Activated CD8-positive, alpha-beta memory T cell treated with anti-CD3 and anti-CD28 coated beads for 48 hours (primary cell): ENCODE measurements around the gene CAPN14.

Experiments
- DNase-seq, 3 experiments: peaks; one replicate each; pipeline ENCODE4 v3.0.0-alpha.2; 2020; ENCODE audit warnings: low read depth in 2 of 3, low spot score in 2 of 3

Gene CAPN14, protein sequence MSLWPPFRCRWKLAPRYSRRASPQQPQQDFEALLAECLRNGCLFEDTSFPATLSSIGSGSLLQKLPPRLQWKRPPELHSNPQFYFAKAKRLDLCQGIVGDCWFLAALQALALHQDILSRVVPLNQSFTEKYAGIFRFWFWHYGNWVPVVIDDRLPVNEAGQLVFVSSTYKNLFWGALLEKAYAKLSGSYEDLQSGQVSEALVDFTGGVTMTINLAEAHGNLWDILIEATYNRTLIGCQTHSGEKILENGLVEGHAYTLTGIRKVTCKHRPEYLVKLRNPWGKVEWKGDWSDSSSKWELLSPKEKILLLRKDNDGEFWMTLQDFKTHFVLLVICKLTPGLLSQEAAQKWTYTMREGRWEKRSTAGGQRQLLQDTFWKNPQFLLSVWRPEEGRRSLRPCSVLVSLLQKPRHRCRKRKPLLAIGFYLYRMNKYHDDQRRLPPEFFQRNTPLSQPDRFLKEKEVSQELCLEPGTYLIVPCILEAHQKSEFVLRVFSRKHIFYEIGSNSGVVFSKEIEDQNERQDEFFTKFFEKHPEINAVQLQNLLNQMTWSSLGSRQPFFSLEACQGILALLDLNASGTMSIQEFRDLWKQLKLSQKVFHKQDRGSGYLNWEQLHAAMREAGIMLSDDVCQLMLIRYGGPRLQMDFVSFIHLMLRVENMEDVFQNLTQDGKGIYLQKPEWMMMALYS

DNA sequence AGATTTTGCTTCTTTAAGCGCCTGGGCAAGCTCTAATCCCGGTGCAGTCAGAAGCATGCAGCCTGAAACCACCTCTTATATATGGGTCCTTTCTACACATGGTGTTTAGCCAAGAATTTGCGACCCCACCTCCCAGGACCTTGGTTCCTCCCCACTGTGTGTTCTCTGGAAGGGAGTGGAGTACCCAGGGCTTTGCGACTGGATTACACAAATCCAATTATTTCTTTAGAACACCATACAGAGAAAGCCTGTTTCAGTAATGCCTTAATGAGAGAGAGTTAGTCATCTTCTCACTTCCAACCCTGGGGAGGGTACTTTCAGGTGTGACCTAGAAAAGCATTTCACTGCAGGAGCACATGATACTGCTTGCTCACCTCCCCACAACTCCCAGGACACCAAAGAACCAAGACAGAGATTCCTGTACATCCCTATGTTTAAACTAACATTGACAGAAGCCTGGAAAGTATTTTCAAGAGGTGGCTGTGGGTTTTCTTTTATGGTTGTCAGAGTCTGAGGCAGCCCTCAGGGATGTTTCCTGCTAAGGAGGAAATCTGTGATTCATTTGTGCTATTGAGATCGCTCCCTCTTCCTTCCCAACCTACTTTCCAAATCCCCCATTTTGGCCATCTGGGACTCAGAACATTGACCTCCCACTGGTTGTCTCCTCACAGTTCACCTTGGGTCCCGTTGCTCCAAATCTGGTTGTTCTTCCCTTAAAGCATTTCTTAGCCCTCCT, at the start of gene CAPN14:
CAPN14 (minus strand) TSS at position 51 of the 736 bp plus-strand sequence. CDS start 12,068 bp downstream, outside the sequence.
- no peak for DNase-seq

DNA sequence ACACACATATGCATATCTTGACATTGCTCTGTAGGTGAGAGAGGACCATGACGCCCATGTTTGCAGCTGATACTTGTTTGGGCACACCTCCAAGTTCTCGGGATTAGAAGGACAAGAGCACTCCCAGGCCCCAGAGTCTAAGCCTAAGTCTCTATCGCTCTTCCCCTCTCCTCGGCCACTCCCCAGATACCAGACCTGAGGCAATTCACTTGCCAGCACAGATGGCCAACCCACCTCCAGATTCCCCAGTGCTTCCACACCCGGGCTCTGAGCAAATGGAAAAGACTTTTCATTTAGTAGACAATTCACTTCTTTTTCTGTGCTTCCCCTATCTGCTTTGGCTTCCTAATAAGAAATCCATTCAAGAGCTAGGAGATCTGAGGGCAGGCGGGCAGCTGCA, 49.5 kb upstream of the CAPN14 start:
- DNase-seq, result no peak

DNA sequence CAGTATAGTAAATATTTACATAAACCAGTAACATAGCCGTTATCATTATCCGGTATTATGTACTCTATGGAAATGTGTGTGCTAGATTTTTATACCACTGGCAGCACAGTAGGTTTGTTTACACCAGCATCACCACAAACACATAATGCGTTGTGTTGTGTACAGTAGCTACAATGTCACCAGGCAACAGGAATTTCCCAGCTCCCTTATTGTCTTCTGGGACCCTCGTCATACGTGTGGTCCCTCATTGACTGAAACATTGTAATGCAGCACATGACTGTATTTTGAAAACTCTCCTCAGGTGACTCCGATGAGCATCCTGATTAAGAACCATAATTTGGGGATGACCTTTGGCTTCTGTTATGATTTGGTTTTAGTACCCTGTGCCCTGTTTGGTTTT, 47.9 kb upstream of the CAPN14 start:
- DNase-seq, result no peak

DNA sequence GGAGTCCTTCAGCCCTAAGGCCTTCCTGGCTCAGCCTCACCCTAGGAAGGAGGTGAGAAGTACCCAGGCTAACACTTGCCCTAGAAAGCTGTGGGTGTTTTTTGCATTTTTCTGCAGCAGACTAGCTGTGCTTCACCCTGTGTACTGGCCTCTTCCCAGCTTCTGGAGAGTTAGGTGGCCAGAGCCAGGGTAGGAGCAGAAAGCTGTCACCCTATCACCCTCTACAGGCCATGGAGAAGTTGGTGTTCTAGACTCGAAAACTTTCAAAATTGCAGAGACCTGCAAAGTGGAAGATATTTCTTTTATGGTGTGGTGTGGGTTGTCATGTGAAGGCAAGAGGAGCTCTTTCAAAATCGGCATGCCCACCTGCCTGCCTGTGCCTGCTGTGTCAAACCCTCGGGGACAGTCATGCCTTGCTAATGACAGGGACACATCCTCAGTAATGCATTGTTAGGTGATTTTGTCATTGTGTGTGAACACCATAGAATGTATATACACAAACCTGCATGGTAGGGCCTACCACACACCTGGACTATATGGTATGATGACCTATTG, 46.4 kb upstream of the CAPN14 start:
- DNase-seq, result no peak

DNA sequence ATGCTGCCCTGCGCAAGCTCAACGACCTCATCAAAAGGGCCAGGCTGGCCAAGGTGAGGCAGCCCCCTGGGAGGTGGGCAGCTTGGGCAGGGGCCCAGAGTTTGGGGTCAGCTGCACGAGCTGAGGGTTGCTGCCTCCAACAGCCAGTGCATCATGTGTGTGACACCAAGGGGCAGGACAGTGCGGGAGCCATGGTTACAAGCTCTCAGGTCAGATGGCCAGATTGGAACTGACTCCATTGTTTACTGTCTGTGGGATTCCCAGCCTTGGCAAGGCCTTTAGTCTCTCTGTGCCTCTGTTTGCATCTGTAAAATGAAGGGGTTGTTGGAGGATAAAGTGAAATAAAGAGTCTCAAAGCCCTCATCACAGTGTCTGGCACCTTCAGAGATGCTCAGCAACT, 43.6 kb upstream of the CAPN14 start:
- DNase-seq, result no peak

DNA sequence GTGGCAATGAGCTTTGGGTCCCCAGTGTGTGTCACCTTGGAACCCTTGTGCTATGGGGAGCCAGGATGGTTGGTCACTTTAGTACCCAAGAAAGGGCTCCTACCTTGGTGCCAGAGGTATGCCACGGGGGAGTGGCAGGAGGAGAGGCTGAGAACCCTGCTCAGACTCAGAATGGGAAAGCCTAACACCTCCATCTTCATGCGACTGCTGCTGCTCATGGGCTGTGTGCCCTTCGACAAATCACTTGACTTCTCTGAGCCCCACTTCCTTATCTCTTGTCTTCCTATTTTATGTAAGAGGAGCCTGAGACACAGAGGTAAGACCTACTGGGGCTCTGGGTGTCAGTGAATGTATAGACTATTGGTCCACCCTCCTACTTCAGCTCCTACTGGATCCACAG, 41.8 kb upstream of the CAPN14 start:
- no peak for DNase-seq

DNA sequence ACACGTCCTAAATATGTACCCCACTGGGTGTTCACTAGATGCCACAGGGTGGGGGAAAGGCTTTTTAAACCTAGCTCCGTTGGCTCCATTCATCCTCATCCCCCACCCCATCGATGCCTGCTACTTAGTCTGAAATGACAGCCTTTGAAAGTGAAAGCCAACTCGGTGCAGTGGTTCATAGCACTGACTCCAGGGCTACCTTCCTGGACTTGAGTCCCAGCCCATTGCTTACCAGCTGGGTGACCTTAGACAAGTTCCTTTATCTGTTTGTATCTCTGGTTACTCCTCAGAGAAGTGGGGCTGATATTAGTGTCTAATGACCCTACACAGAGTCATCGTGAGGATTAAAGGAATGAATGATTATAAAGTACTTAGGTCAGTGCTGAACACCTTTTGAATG, 41.0 kb upstream of the CAPN14 start:
- no peak for DNase-seq

DNA sequence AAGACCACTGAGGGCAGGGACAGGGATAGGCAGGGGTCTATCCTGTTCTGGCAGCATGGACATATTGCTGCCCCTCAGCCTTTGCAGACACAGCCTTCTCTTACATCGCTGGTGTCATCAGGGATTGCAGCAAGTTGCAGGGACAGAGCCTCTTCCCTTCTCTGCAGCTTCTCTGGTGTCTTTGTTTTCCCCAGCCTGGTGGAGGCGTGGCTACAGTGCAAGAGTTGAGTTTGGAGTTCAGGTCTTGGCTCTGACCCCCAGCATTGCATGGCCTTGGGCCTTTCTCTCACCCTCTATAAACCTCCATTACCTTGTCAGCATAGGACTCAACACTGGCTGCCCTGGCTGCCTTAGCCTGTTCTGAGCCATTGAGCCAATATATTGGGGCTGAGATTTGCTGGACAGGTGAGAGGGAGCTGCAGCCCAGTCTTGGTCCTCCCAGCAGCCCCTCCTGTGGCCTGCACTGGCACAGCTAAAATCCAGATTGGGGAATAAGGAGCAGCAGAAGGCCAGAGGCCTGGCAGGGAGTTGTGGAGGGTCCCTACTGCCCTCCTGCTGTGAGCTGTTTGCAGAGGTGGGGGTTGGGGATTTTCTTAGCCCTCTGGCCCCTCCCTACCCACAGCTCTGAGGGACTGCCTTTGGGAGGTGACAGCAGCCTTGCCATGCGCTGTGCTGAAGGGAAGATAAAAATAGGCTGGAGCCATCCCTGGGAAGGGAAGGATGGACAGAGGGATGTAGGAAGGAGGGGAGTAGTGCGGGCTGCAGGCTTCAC, 39.5 kb upstream of the CAPN14 start:
- DNase-seq, result no peak

DNA sequence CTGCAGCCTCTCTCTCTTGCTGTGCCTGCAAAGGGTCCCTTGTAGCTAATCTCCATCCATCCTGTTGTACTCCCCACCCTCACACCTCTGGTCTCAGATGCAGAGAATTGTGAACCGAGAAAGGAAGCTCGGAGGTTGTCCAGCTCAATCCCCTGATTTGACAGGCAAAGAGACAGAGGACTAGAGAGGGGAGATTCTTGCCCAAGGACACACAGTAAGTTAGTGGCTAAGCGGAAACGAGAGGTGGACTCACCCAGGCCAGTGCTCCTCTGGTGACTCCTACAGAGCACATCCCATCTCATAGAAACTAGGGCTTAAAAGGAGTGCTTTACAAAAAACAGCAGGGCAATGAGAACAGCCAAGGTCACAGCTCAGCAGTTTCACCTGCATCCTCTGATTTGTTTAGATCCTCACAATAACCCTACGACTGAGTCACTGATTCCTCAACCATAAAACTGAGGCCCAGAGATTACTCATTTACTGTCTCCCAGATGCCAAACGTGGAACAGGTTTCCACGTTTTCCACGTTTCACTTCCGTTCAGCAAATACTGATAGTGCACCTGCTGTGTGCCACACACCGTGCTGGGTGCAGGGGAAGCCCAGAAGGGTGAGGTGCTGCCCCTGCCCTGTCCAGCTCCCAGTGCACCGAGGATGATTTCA, 38.7 kb upstream of the CAPN14 start:
- no peak for DNase-seq

DNA sequence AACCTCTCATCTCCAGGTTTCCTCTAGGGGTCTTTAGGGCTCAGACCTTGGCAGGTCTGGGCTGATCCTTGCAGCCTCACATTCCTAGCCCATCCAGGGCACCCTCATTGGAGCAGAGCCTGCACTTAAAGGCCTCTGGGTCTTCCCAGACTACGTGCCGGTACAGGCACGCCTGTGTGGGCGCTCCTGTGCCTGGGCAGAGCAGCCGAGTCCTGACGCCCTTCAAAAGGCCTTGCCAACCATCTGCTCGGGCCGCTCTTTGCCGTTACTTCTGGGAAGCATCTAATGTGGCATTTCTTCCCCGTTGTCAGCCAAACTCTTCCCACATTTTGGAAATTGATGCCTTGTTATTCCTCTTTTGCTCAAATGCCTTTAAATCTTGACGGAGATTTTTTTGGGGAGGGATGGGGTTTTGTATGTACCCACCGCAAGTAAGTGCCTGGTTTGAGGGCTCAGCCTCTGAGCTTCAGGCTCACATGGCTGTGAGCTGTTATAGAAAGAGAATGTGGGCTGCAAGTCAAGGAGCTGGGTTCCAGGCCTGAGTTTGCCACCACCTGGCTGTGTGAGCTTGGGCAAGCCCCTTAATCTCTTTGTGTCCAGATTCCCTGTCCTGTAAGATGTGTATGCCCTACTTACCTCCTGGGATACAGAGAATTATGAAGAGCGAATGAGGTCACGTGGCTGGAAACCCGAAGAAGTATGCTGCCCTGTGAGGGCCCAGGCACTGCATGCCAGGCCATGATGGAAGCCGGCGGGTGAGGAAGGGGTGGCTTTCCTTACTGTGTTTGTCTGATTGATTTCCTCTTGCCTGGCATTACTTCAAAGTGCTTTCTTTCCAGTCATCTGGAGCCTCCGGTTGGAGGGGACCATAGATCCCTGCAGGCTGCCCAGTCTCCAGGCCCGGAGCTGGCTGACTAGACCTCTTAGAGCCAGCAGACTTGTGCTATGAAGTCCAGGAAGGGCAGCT, 37.2 kb upstream of the CAPN14 start:
- no peak for DNase-seq

DNA sequence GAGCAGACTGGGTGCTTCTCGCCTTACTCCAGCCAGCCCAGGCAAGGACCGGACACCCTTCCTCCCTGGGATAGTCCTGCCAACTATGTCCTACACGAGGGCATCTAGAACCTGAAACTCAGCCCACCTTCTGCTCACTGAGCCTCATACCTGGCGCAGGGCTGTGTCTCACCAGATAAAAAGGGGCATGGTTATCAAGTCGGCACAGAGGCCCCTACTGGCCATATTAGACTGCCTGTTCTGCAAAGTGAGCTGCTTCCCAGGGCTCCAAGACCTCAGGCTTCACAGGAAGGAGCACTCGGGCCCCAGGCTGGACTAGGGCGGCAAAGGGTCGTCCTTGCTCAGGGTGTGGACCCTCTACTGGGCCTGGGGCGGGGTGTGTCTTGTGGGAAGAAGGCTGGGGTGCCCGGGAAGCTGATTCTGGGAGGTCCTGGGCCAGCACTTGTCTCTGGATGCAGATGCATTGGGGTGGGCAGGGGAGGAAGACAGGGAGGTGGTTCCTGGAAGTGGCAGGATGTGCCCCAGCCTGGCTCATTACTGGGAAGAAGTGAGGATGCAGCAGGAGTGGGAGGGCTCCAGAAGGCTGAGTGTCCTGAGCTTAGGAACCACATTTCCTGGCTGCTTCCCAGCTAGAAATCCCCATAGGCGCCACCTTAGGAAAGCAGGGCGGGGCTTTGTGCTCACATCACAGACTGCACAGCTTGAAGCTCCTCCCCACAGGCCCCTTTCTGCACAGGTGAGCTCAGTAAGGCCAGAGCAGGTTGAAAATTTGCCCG, 36.2 kb upstream of the CAPN14 start:
- DNase-seq, result no peak

DNA sequence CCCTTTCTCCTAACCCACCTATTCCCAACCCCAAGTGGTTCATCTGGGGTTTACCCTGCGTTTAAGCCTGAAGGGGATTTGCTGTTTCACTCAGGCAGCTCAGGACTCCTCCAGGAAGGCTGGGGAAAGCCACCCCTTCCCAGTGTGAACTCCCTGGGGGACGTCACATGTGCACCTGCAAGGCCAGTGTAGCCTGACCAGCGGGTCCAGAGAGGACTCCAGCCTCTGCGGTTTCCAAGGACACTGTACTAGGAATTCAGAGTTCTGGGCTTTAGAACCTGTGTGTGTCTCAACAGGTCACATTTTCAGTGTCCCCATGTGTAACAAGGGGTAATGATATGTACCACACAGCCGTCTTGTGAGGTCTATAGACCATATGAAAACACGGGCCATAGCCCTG, 34.5 kb upstream of the CAPN14 start:
- DNase-seq, result no peak

DNA sequence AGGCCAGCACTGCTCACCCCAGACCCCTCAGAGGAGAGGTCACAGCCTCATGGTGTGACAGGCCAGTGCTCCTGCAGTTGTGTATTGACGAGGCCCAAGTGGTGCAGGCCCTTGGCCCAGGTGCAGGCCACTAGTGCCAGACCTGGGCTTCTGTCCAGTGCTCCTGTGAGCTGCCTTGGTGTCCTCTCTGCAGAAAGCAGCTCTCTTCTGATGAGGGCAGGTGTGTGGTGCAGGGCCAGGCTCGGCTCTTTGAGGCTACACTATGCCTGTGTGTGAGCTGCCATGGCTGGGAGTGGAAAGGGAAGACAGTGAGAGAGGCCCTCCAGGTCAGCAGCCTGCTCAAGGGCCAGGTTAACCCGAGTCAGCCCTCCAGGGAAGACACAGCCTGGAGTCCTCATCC, 33.7 kb upstream of the CAPN14 start:
- no peak for DNase-seq

DNA sequence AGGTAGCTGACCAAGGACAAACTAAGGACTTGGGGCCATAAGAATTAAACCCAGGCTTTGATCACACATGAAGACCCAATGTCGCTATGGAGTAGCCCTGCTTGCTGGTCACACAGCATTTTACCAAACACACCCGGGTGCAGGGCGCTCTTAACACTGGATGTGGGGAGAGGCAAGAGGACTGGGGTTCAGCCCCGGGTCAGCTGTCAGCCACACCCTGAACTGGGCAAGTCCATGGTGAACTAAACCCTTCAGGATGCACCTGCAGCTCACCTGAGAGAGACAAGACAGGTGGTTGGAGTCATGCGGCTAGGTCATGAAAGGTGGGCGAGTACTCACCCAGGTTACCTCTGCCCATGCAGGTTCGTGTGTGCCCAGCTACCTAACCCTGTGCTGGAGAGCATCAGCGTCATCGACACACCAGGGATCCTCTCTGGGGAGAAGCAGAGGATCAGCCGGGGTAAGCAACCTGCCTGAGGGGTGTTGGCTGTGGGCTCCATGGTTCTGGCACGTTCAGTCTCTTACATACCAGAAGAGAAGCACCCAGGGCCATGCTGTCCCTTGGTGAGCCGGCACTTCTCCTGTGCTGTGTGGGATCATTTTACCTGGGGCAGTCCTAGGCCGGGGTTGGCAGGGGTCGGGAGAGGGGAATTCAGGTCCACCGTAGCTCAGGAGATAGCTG, 31.8 kb upstream of the CAPN14 start:
- DNase-seq, result no peak

DNA sequence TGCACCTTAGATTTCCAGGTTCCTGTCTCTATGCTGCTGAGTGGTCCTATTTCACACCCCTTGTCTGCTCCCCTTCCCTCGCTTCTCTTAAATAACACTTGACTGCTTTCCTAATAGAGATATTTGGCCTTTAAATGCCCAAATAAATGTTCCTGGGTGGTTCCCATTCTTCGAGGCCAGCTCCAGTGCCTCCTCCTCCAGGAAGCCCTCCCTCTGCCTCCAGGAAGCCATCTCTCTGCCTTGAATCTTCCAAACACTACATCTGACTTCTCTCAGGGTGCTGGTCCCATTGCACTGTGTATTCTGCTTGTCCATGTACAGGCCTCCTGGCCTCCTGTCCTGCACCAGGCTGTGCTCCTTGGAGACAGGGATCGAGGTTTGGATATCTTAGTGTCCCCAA, 30.8 kb upstream of the CAPN14 start:
- no peak for DNase-seq

DNA sequence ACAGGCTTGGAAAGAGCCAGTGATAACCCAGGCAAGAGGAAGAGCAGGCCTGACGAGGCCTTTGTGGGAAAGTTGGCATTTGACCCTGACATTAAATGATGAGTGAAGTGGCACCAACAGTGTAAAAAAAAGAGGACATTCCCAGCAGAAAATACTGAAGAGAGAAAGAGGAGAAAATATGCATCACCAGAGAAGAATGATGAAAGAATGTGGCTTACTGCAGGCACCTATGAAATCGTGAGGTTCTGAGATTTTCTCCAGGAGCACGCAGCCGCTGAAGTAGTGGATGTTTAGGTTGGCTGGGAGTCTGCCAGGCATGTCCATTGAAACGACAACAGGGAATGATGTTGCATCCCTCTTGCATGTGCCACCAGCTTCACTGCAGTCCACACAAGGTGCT, 30.4 kb upstream of the CAPN14 start:
- DNase-seq, result no peak

DNA sequence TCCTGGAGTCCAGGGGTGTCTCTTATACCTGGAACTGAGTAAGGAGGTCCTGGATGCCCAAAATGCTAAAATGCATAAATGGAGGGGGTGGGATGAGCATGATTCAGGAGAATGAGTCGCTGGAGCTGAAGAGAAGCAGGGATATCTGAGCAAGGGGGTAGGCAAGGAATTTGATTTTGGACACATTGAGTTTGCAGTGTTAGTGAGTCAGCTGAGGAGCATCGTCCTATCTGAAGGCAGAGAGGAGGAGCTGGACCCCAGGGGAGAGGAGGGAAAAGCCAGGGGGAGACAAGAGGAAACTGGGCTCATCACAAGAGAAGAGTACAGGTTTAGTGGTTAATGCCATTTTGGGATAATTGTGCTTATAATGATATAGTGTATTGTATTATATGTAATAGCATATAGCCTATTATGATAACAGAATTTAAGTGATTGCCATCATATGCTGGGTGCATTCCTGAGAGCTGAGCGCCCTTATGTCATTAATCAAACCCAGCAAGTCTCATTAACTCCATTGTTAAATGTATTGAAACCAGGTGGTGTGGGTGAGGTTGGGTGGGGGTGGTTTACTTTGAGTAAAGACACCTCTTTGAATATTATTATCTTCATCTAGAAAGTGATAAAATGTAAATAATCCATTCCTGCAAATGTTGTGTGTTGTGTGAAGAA, 29.0 kb upstream of the CAPN14 start:
- no peak for DNase-seq
